Keratinocyte (primary cell): ENCODE measurements around the gene CCND3. TPM values are rescaled to one million over a fixed set of nuclear protein-coding genes. Genes with fewer than 3 reads are reported as not detected.

Source experiments
- DNase-seq: peaks from one replicate; pipeline ENCODE4 v3.0.0-alpha.2; 2011; ENCODE audit warnings: low read depth, missing footprints, low spot score
- FAIRE-seq: peaks from 2 replicates; lab custom pipeline; 2011; peaks lifted over from hg19 to GRCh38; lab: Jason Lieb, UNC
- H2AFZ ChIP-seq: 2 replicates; pipeline ENCODE4 v1.6.0; 2012; ENCODE audit warnings: low read length, control low read depth, inconsistent platforms; ENCODE audit not compliant: control insufficient read depth
- H3K27ac ChIP-seq: 2 replicates; pipeline ENCODE4 v1.5.1; 2011; ENCODE audit warnings: low read length; ENCODE audit not compliant: control insufficient read depth, insufficient read depth
- H3K27me3 ChIP-seq: 3 replicates; pipeline ENCODE4 v1.6.0; 2011; ENCODE audit warnings: low read length; ENCODE audit not compliant: control insufficient read depth, insufficient read depth; ENCODE audit errors: extremely low read depth
- H3K36me3 ChIP-seq, 2 experiments: 2 replicates in 1 of 2; 3 replicates in 1 of 2; pipeline ENCODE4 v1.5.1; 2011; ENCODE audit warnings: low read length in 2 of 2, mild to moderate bottlenecking in 1 of 2; ENCODE audit not compliant: control insufficient read depth in 2 of 2, insufficient read depth in 2 of 2; ENCODE audit errors: extremely low read depth in 1 of 2
- H3K4me1 ChIP-seq: 3 replicates; pipeline ENCODE4 v1.5.1; 2011; ENCODE audit warnings: low read length; ENCODE audit not compliant: control insufficient read depth, insufficient read depth; ENCODE audit errors: extremely low read depth
- H3K4me2 ChIP-seq: 3 replicates; pipeline ENCODE4 v1.6.0; 2011; ENCODE audit warnings: low read depth, low read length; ENCODE audit not compliant: control insufficient read depth, insufficient read depth; ENCODE audit errors: extremely low read depth
- H3K4me3 ChIP-seq, 3 experiments: fragments of 200-600 bp in 1 of 3; sonication (generic) in 1 of 3; 2 replicates in 2 of 3; 3 replicates in 1 of 3; pipeline ENCODE4 v1.5.1; 2011 to 2016; ENCODE audit warnings: low read length in 3 of 3, mild to moderate bottlenecking in 3 of 3, control low read depth in 2 of 3, inconsistent platforms in 1 of 3, low read depth in 1 of 3, mixed read lengths in 1 of 3, mixed run types in 1 of 3, moderate library complexity in 1 of 3; ENCODE audit not compliant: control insufficient read depth in 2 of 3, insufficient read depth in 2 of 3; ENCODE audit errors: extremely low read depth in 1 of 3
- H3K79me2 ChIP-seq: 2 replicates; pipeline ENCODE4 v1.6.0; 2012; ENCODE audit warnings: low read length; ENCODE audit not compliant: control insufficient read depth, insufficient read depth
- H3K9ac ChIP-seq: 3 replicates; pipeline ENCODE4 v1.6.0; 2011; ENCODE audit warnings: low read length; ENCODE audit not compliant: control insufficient read depth, insufficient read depth; ENCODE audit errors: extremely low read depth
- H3K9me1 ChIP-seq: 3 replicates; pipeline ENCODE4 v1.6.0; 2011; ENCODE audit warnings: low read length; ENCODE audit not compliant: control insufficient read depth, insufficient read depth; ENCODE audit errors: extremely low read depth
- H3K9me3 ChIP-seq: 2 replicates; pipeline ENCODE4 v1.5.1; 2012; ENCODE audit warnings: low read depth, low read length; ENCODE audit not compliant: control insufficient read depth
- H4K20me1 ChIP-seq: 3 replicates; pipeline ENCODE4 v1.6.0; 2011; ENCODE audit warnings: low read length; ENCODE audit not compliant: control insufficient read depth, insufficient read depth; ENCODE audit errors: extremely low read depth
- EZH2 ChIP-seq: IDR thresholded peaks from one replicate; pipeline ENCODE4 v1.6.1; 2012; ENCODE audit warnings: inconsistent platforms, mild to moderate bottlenecking, low read length, moderate library complexity
- dilution Hi-C: fragments of 300-500 bp; cut with MboI; formaldehyde crosslinking; loops from one replicate; pipeline ENCODE4 v1.7.0; 2020; ENCODE audit warnings: low sequenced_read_pairs; ENCODE audit not compliant: extremely low pct_ligation_motif_present
- polyA plus RNA-seq, 5 experiments: library from polyadenylated mRNA; depleted of rRNA in 3 of 5; stranded (reverse) in 3 of 5; stranded (forward) in 1 of 5; unstranded in 1 of 5; fragments of >200 nt; gene quantifications; 1 replicate in 1 of 5; 2 replicates in 3 of 5; 3 replicates in 1 of 5; pipeline versions ENCODE4 v1.2.1 to v1.2.3, GENCODE V29; 2011 to 2012; ENCODE audit warnings: missing spikeins in 2 of 5, low read depth in 1 of 5, low replicate concordance in 1 of 5
- TF ChIP-seq, protein P1 (sequence below), 3 experiments: IDR thresholded peaks in 1 of 3; conservative IDR thresholded peaks in 1 of 3; optimal IDR thresholded peaks in 1 of 3; 2 replicates in 2 of 3; 3 replicates in 1 of 3; pipeline versions ENCODE3 to v1.5.1; 2011; ENCODE audit warnings: low read length in 3 of 3, mild to moderate bottlenecking in 3 of 3, moderate library complexity in 2 of 3, control low read depth in 1 of 3, inconsistent platforms in 1 of 3; ENCODE audit not compliant: insufficient read depth in 2 of 3; ENCODE audit errors: extremely low read depth in 1 of 3

Gene CCND3
- polyA plus RNA-seq, 1 donor (not counting 4 experiments of a cell fraction or from before 2014, with no cell fraction given) = 37.3 TPM

DNA sequence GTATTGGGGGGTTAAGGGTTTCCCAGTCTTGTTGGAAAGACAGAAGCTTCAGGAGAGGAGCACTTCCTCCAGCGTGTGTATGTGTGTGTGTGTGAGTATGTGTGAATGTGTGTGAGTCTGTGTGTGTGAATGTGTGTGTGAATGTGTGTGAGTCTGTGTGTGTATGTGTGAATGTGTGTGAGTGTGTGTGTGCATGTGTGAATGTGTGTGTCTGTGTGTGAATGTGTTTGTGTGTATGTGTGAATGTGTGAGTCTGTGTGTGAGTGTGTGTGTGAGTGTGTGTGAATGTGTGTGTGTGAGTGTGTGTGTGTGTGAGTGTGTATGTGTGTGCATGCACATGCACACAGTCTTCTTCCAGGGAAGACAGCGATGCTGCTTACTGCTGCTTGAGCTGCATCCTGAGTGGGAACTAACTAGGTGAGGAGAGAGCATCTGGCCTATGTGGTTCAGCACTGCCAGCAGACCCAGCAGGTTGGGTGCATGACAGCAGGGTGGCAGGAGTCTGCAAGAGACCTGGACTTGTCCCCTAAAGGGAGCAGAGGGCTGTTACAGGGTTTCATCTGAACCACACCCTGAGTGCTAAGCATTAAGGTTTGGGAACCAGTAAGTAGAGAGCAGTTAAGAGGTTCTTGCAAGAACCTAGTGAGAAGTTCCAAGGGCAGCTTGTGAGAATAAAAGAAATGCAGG is 22.7 kb upstream of the CCND3 start:
- Histone ChIP-seq H3K4me2 (no peak overlapping the region), H3K27ac (no peak overlapping the region), H2AFZ (no peak overlapping the region), H4K20me1 (no peaks in the 10 kb centered on the region), H3K9me3 (no peaks in the 10 kb centered on the region), H3K9ac (no peak overlapping the region), H3K79me2 (no peaks in the 10 kb centered on the region), H3K4me3 (no peak overlapping the region), H3K9me1 (peaks cover 2% of the 10 kb centered on the region), H3K36me3 (no peaks in the 10 kb centered on the region), H3K4me1 (peaks cover 22% of the 10 kb centered on the region), H3K27me3 (no peaks in the 10 kb centered on the region)
- dilution Hi-C loops = no loop called here
- no peak for FAIRE-seq
- no peak for DNase-seq
- TF ChIP-seq EZH2 = no peak
- TF ChIP-seq, protein P1, sequence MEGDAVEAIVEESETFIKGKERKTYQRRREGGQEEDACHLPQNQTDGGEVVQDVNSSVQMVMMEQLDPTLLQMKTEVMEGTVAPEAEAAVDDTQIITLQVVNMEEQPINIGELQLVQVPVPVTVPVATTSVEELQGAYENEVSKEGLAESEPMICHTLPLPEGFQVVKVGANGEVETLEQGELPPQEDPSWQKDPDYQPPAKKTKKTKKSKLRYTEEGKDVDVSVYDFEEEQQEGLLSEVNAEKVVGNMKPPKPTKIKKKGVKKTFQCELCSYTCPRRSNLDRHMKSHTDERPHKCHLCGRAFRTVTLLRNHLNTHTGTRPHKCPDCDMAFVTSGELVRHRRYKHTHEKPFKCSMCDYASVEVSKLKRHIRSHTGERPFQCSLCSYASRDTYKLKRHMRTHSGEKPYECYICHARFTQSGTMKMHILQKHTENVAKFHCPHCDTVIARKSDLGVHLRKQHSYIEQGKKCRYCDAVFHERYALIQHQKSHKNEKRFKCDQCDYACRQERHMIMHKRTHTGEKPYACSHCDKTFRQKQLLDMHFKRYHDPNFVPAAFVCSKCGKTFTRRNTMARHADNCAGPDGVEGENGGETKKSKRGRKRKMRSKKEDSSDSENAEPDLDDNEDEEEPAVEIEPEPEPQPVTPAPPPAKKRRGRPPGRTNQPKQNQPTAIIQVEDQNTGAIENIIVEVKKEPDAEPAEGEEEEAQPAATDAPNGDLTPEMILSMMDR (optimal IDR thresholded peaks at IDR 0.05 in 1 of 3, IDR thresholded peaks at IDR 0.05 in 1 of 3, conservative IDR thresholded peaks at IDR 0.05 in 1 of 3; ENCODE audit: extremely low read depth in 1 of 3, insufficient read depth in 2 of 3, low read length in 3 of 3) = no peak

DNA sequence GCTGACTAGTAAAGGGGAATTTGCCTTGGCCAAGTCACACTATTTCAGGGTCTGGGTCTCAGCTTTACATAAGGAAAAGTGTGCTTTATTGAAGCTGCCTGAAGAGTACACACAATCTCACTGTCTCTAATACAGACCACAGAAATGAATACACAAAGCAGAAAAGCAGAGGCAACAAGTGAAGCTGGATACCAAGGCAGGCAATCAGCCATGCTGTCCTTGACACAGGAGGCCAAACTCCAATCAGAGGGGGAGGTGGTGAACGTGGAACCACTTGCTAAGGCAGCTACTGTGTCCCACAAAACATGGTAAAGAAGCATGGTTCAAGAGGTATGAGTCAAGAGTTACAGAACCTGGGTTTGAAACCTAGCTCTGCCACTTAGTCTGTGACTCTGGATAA is 21.8 kb upstream of the CCND3 start:
- Histone ChIP-seq H3K4me2 (no peak overlapping the region), H2AFZ (no peak overlapping the region), H3K9me3 (no peaks in the 10 kb centered on the region), H3K36me3 (no peaks in the 10 kb centered on the region), H3K9ac (no peak overlapping the region), H4K20me1 (no peaks in the 10 kb centered on the region), H3K27me3 (no peaks in the 10 kb centered on the region), H3K79me2 (no peaks in the 10 kb centered on the region), H3K4me1 (peaks cover 22% of the 10 kb centered on the region), H3K9me1 (peaks cover 2% of the 10 kb centered on the region), H3K27ac (no peak overlapping the region), H3K4me3 (no peak overlapping the region)
- dilution Hi-C loops = no loop called here
- DNase-seq (no peak), FAIRE-seq (no peak)
- TF ChIP-seq EZH2 = no peak
- TF ChIP-seq, protein P1 (optimal IDR thresholded peaks at IDR 0.05 in 1 of 3, IDR thresholded peaks at IDR 0.05 in 1 of 3, conservative IDR thresholded peaks at IDR 0.05 in 1 of 3; ENCODE audit: extremely low read depth in 1 of 3, insufficient read depth in 2 of 3, low read length in 3 of 3) = no peak
